Measurements from ENCODE around the gene HK1. TPM values are rescaled to one million over a fixed set of nuclear protein-coding genes. Genes with fewer than 3 reads are reported as not detected.

Gene HK1
- total and polyA plus RNA-seq, 2 of the 4 experiments (the other 2 are of a cell fraction), result 53.7 to 90.5 TPM

GRCh38 chr10:69319841-69320316 is 41.6 kb downstream of the HK1 start:
- H3K27me3 ChIP-seq (ENCODE audit: control insufficient read depth, insufficient read depth, low read length), result no peaks in the 10 kb centered on the region
- no peak overlapping the region for H2BK120ac ChIP-seq (ENCODE audit: low read depth, low read length)
- H2BK15ac ChIP-seq (ENCODE audit: low read depth, low read length), result 0 out of 3 replicates have a peak overlapping the region, but pooled peaks have one; percentile 23
- no peak overlapping the region for H2BK5ac ChIP-seq (ENCODE audit: low read depth, low read length, poor library complexity, severe bottlenecking)
- H3K79me1 ChIP-seq (ENCODE audit: low read depth in 1 of 2, low read length in 2 of 2), result peaks cover 20 to 66% of the 10 kb centered on the region in 2 experiments
- peak overlapping the region; percentile 86 for H3K9ac ChIP-seq (ENCODE audit: low read depth, low read length)
- H4K91ac ChIP-seq (ENCODE audit: insufficient read depth, low read depth, low read length), result peak overlapping the region; percentile 54
- H3K4me1 ChIP-seq (ENCODE audit: control insufficient read depth, insufficient read depth, low read length), result peaks cover 30% of the 10 kb centered on the region
- no peaks in the 10 kb centered on the region for H3K9me3 ChIP-seq (ENCODE audit: control insufficient read depth, insufficient read depth, low read length)
- intact Hi-C loops (cut with micrococcal nuclease) (loop anchor here (1.0 to 5.0 kb wide), 3 partner anchors 42 to 83 kb away; no protein-coding TSS in a partner anchor), dilution Hi-C loops (cut with HindIII; ENCODE audit: low sequenced_read_pairs, unreplicated experiment) (no loop called here), in situ Hi-C loops (cut with MboI; ENCODE audit: low sequenced_read_pairs) (no loop called here)
- 0 out of 2 replicates have a peak overlapping the region, but pooled peaks have one; percentile 8 for H3K56ac ChIP-seq (ENCODE audit: extremely low read depth, insufficient read depth, low read length)
- H3K4ac ChIP-seq (ENCODE audit: low read depth, low read length), result peak overlapping the region; percentile 67
- DNase-seq (no peak), ATAC-seq (ENCODE audit: low read depth) (no peak)
- no CpG with 5 or more reads among the region's 9 CpGs for WGBS, 2 experiments (ENCODE audit: extremely low coverage in 2 of 2, insufficient read length in 1 of 2)
- H3K36me3 ChIP-seq (ENCODE audit: control insufficient read depth, insufficient read depth, low read length), result no peaks in the 10 kb centered on the region
- H2AFZ ChIP-seq (replicated peaks; ENCODE audit: low read length, poor library complexity), result peak overlapping the region; percentile 96
- H3K14ac ChIP-seq (replicated peaks; ENCODE audit: low read depth, low read length), result peak overlapping the region; percentile 89
- BruUV-seq (replicated peaks), result no TSS peak
- peak overlapping the region; percentile 97 for H3K4me2 ChIP-seq (ENCODE audit: low read depth, low read length)
- H3K23ac ChIP-seq (ENCODE audit: low read depth, low read length), result peak overlapping the region; percentile 83
- H2BK20ac ChIP-seq (ENCODE audit: low read depth, low read length), result no peak overlapping the region
- peak overlapping the region; percentile 83; the same call in 1 of the 2 replicates for H2AK5ac ChIP-seq (ENCODE audit: low read depth, low read length)
- POLR2A ChIA-PET (ENCODE audit: unreplicated experiment), result interaction anchor here (0.7 kb wide), 1 partner anchor 15 kb away, joined by 3 read pairs; no protein-coding TSS in a partner anchor
- CTCF ChIA-PET, result no interaction called here
- peak overlapping the region; percentile 99 for H2AK9ac ChIP-seq (replicated peaks; ENCODE audit: low read depth, low read length, poor library complexity)
- peaks cover 48% of the 10 kb centered on the region for H4K20me1 ChIP-seq (ENCODE audit: insufficient read depth, low read length)
- peaks cover 37% of the 10 kb centered on the region for H3K9me1 ChIP-seq (ENCODE audit: insufficient read depth, low read length)
- H3K27ac ChIP-seq (ENCODE audit: insufficient read depth, low read length), result peak overlapping the region; percentile 29; the same call in 1 of the 2 replicates
- no peak overlapping the region for H4K5ac ChIP-seq (ENCODE audit: low read depth, low read length)
- H4K8ac ChIP-seq (ENCODE audit: low read depth in 2 of 2, low read length in 2 of 2), result no peak overlapping the region; a peak in 1 of 4 replicates
- H3K18ac ChIP-seq (ENCODE audit: low read depth, low read length), result no peak overlapping the region
- peak overlapping the region; percentile 90 for H3K4me3 ChIP-seq (ENCODE audit: insufficient read depth, low read depth, low read length)
- TF ChIP-seq MXI1 (IDR thresholded peaks at IDR 0.05; ENCODE audit: borderline replicate concordance, low read depth, low read length) (no peak), CHD1 (IDR thresholded peaks at IDR 0.05; ENCODE audit: low read depth, low read length) (no peak), CEBPB (IDR thresholded peaks at IDR 0.05; ENCODE audit: low read depth, low read length) (no peak), FOS (IDR thresholded peaks at IDR 0.05; ENCODE audit: low read depth, low read length) (no peak), BHLHE40 (IDR thresholded peaks at IDR 0.05; ENCODE audit: low read depth, low read length) (no peak), CTCF (conservative IDR thresholded peaks at IDR 0.05; ENCODE audit: low read depth, low read length) (no peak), MAZ (IDR thresholded peaks at IDR 0.05; ENCODE audit: borderline replicate concordance, low read depth, low read length) (no peak), RFX5 (IDR thresholded peaks at IDR 0.05; ENCODE audit: low read depth, low read length) (no peak), RAD21 (IDR thresholded peaks at IDR 0.05; ENCODE audit: low read length) (no peak), RCOR1 (IDR thresholded peaks at IDR 0.05; ENCODE audit: insufficient replicate concordance, low read length) (no peak), ELK1 (IDR thresholded peaks at IDR 0.05; ENCODE audit: borderline replicate concordance, low read depth, low read length) (no peak), POLR2A (IDR thresholded peaks at IDR 0.05; ENCODE audit: low read depth, low read length) (no peak), USF2 (IDR thresholded peaks at IDR 0.05; ENCODE audit: low read depth, low read length) (no peak), NFE2L2 (IDR thresholded peaks at IDR 0.05; ENCODE audit: low read depth, low read length) (no peak), SMC3 (IDR thresholded peaks at IDR 0.05; ENCODE audit: low read depth, low read length) (no peak), MAFK (IDR thresholded peaks at IDR 0.05; ENCODE audit: low read depth, low read length) (no peak)
